Measurements from ENCODE around the gene TRERF1.

Gene TRERF1

DNA sequence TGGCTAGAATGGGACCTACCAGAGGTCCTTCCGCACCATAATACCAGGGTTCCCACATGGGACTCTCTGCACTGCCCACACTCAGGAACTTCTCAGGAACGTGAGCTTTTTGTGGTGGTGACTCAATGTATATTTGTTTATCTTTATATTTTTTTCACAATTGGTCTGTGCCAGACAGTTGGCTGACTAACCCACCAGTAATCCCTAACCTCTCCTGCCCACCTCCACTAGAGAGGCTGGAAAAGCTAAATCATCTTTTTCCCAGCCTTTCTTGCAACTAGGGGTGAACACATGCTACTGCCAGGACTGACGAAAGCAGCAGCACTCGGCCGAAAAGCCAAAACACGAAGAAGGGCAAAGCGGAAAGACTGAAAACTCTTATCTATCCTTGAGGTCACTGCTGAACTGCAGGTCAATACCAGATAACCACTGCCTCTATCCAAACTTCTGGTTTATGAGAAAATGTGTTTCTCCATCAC is 112.9 kb downstream of the TRERF1 start:
- Histone ChIP-seq H3K4me3 (no peak overlapping the region), H3K27ac (no peak overlapping the region)
- TF ChIP-seq, protein P1, sequence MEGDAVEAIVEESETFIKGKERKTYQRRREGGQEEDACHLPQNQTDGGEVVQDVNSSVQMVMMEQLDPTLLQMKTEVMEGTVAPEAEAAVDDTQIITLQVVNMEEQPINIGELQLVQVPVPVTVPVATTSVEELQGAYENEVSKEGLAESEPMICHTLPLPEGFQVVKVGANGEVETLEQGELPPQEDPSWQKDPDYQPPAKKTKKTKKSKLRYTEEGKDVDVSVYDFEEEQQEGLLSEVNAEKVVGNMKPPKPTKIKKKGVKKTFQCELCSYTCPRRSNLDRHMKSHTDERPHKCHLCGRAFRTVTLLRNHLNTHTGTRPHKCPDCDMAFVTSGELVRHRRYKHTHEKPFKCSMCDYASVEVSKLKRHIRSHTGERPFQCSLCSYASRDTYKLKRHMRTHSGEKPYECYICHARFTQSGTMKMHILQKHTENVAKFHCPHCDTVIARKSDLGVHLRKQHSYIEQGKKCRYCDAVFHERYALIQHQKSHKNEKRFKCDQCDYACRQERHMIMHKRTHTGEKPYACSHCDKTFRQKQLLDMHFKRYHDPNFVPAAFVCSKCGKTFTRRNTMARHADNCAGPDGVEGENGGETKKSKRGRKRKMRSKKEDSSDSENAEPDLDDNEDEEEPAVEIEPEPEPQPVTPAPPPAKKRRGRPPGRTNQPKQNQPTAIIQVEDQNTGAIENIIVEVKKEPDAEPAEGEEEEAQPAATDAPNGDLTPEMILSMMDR (IDR thresholded peaks at IDR 0.05) = no peak
- DNase-seq (ENCODE audit: low spot score) = no peak

DNA sequence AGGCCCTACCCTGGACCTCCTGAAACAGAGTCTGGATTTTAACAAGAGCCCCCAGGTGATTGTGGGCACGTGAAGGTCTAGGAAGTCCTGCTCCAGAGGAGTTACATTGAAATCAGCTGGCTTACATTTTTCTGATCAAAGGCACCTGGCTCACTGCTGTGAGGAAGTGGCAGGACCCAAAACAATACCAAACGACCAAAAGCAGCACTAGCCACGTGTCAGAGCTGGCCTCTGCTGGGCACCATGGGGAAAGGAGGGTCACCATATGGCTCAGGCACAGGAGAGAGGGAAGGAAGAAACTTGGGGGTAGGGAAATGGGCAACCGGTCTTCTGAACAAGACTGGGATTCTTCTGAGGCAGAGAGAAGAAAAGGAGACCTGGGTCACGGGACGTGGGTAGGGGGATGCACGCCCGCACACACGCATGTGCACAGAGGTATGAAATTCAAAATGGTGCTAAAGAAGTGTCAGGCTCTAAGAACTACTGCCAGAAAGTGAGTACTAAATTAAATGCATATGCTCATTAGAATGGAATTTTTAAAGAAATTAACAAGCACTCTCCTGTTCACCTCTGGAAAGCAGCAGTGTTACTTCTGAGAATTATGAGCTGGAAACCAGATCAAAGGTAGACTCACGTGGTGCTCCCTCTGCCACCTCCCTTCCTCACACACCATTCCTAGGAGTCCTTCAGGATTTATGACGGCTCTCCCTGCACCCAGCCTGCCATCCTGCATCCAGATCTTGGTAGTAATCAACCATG is 113.6 kb downstream of the TRERF1 start:
- DNase-seq (ENCODE audit: low spot score) = no peak
- TF ChIP-seq, protein P1 (IDR thresholded peaks at IDR 0.05) = no peak
- no peak overlapping the region for H3K27ac ChIP-seq
- no peak overlapping the region for H3K4me3 ChIP-seq

DNA sequence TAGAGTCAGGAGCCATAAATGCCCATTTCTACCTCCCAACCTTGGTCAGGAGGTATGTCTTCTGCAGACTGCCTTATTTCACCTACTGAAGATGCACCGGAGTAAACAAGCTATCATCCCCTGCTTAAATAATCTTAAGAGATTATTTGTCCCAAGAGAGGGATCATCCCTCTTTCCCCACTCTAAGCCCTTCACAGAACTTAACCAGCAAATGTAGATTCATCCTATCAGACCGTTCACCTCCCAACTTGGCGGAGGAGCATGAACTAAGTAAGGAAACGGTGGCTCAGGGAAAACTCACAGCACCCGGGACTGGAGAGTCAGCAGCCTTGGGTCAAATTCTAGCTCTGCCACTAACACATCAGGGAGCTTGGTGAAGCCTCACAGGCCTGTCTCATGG is 115.3 kb downstream of the TRERF1 start:
- no peak for DNase-seq (ENCODE audit: low spot score)
- TF ChIP-seq, protein P1 (IDR thresholded peaks at IDR 0.05) = no peak
- no peak overlapping the region for H3K27ac ChIP-seq
- no peak overlapping the region for H3K4me3 ChIP-seq

DNA sequence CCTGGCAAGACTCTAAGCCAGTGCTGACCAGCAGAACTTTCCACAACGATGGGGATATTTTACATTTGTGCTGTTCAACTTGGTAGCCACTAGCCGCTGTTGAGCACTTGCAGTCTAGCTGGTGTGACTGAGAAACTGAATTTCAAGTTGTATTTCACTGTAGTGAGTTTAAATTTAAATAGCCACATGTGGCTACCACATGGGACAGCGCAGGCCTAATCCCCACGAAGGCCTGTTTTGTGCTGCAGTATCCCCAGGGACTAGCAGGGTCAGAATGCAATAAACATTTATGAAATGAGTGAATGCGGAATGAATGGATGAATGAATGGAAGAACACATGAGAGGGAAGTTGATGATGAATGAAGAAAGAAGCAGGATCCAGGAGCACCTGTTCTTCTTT is 115.8 kb downstream of the TRERF1 start:
- Histone ChIP-seq H3K27ac (no peak overlapping the region), H3K4me3 (no peak overlapping the region)
- no peak for DNase-seq (ENCODE audit: low spot score)
- TF ChIP-seq, protein P1 (IDR thresholded peaks at IDR 0.05) = no peak

DNA sequence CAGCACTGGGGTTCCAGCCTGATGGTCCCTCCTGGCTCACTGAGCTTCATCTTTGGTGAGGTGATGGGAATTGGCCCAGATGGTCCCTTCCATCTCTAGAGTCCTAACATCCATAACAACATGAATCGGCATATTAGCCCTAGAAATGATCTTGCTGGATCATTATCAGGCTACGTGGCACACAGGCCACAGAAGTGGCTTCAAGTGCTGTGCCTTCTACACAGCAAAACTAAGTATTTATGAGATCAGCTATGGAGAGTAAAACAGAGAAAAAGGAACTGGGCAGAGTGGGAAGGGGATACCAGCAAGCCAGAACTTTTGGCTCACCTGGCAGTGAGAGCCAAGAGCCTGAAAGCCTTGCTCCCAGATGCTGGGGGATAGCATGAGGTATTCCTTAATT is 116.9 kb downstream of the TRERF1 start:
- TF ChIP-seq, protein P1 (IDR thresholded peaks at IDR 0.05) = no peak
- no peak overlapping the region for H3K27ac ChIP-seq
- no peak overlapping the region for H3K4me3 ChIP-seq
- DNase-seq (ENCODE audit: low spot score) = no peak

DNA sequence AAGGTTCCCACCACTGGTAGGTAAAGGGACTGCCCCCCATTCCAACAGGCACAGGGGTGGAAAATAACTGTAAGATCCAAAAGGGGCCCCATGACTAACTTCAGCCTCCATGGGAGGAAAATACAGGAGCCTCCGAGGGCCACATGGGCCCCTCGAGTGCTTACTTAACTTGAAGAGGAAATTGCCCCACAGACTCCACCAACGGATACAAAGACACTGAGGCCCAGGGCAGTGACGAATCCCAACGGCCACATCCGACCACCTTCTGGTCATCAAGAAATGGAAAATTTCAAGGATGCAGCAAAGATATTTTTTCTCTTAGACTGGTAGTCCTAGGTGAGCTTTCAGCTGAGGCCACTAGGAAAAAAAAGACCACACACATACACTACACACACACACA is 118.1 kb downstream of the TRERF1 start:
- no peak overlapping the region for H3K27ac ChIP-seq
- TF ChIP-seq, protein P1 (IDR thresholded peaks at IDR 0.05) = no peak
- DNase-seq (ENCODE audit: low spot score) = no peak

DNA sequence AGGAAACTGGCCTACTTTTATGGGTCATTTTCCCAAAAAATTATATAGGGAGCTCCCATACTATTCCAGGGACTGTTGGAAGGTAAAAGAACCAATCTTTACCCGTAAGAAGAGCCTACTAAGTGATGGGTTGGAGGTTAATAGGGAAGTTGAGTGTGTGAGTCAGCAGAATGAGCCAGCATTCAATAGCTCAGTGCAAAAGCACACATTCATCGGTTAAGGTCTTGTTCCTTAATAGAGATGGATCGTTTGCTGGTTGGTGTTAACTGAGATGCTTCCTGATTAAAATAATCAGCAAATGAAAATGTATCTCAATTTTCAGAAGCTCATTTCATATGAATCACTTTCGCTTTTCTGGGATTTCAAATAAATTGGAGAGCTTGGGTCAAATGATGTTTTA is 118.8 kb downstream of the TRERF1 start:
- Histone ChIP-seq H3K27ac (no peak overlapping the region), H3K4me3 (no peak overlapping the region)
- DNase-seq (ENCODE audit: low spot score) = no peak
- TF ChIP-seq, protein P1 (IDR thresholded peaks at IDR 0.05) = no peak

More for the DNA sequence above, 118.1 kb downstream of the TRERF1 start:
- no peak overlapping the region for H3K4me3 ChIP-seq
